Kidney epithelial cell (primary cell): ENCODE measurements around the gene MT1H. TPM values are rescaled to one million over a fixed set of nuclear protein-coding genes. Genes with fewer than 3 reads are reported as not detected.

Experiments
- DNase-seq: peaks from one replicate; pipeline ENCODE4 v3.0.0-alpha.2; 2010; ENCODE audit warnings: low read depth
- H3K27me3 ChIP-seq: 2 replicates; pipeline ENCODE4 v1.6.0; 2011; ENCODE audit warnings: low read length; ENCODE audit not compliant: control insufficient read depth, insufficient read depth
- H3K36me3 ChIP-seq: 2 replicates; pipeline ENCODE4 v1.5.1; 2011; ENCODE audit warnings: low read length; ENCODE audit not compliant: control insufficient read depth, insufficient read depth
- H3K4me3 ChIP-seq: 2 replicates; pipeline ENCODE4 v1.5.1; 2011; ENCODE audit warnings: low read depth, mild to moderate bottlenecking, control low read depth, low read length
- CTCF ChIP-seq: IDR thresholded peaks from 2 replicates; pipeline ENCODE4 v1.5.1; 2011; ENCODE audit warnings: mild to moderate bottlenecking, moderate library complexity, low read length, control low read depth, inconsistent platforms; ENCODE audit not compliant: insufficient read depth, poor library complexity, severe bottlenecking
- total RNA-seq: library from RNA; depleted of rRNA; stranded (reverse); fragments of >200 nt; gene quantifications from 2 replicates; pipeline ENCODE4 v1.2.3, GENCODE V29; 2015

MT1H gene
- total RNA-seq, 1 donor from 2014 or later, result not detected

- Histone ChIP-seq H3K4me3 (no peak overlapping the region), H3K36me3 (no peaks in the 10 kb centered on the region), H3K27me3 (no peaks in the 10 kb centered on the region)
- no peak for DNase-seq
- TF ChIP-seq CTCF, result no peak
These were observed 39.2 kb downstream of the MT1H start for GRCh38 chr16:56708525-56709442.

GRCh38 chr16:56709443-56710040, 39.9 kb downstream of the MT1H start:
- H3K27me3 ChIP-seq, result no peaks in the 10 kb centered on the region
- no peaks in the 10 kb centered on the region for H3K36me3 ChIP-seq
- no peak overlapping the region for H3K4me3 ChIP-seq
- no peak for TF ChIP-seq CTCF
- DNase-seq, result no peak

- TF ChIP-seq CTCF, result no peak
- Histone ChIP-seq H3K27me3 (no peaks in the 10 kb centered on the region), H3K36me3 (no peaks in the 10 kb centered on the region), H3K4me3 (no peak overlapping the region)
- DNase-seq, result no peak
These were observed 40.6 kb downstream of the MT1H start for GRCh38 chr16:56710181-56710737.

- Histone ChIP-seq H3K27me3 (no peaks in the 10 kb centered on the region), H3K4me3 (no peak overlapping the region), H3K36me3 (no peaks in the 10 kb centered on the region)
- no peak for DNase-seq
- no peak for TF ChIP-seq CTCF
These were observed 42.2 kb downstream of the MT1H start for GRCh38 chr16:56711862-56712261.

- no peaks in the 10 kb centered on the region for H3K27me3 ChIP-seq
These were observed 44.2 kb downstream of the MT1H start for GRCh38 chr16:56713794-56714193.

More at GRCh38 chr16:56713794-56714193, 44.2 kb downstream of the MT1H start:
- no peaks in the 10 kb centered on the region for H3K36me3 ChIP-seq
- H3K4me3 ChIP-seq, result no peak overlapping the region
- DNase-seq, result no peak
- no peak for TF ChIP-seq CTCF
